Measurements from ENCODE around the gene GALM.

Gene GALM

DNA sequence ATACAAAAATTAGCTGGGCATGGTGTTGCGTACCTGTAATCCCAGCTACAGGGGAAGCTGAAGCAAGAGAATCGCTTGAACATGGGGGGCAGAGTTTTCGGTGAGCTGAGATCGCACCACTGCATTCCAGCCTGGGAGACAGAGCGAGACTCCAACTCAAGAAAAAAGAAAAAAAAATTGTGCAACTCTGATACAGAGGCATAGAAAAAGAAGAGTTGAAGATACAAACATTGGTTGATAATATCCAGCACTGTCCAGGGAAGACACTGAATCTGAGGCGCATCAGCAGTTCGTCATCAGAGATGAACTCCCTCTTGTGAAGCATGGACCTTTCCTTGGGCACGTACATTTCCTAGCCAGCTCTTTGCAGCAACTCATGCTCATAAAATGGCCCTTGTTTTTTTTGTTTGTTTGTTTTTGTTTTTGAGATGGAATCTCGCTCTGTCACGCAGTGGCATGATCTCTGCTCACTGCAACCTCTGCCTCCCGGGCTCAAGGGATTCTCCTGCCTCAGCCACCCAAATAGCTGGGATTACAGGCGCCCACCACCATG, 16.7 kb upstream of the GALM start:
- no peak for DNase-seq (ENCODE audit: low read depth in 2 of 2)

GRCh38 chr2:38650012-38650411, 15.9 kb upstream of the GALM start:
- DNase-seq (ENCODE audit: low read depth in 2 of 2): no peak

DNA sequence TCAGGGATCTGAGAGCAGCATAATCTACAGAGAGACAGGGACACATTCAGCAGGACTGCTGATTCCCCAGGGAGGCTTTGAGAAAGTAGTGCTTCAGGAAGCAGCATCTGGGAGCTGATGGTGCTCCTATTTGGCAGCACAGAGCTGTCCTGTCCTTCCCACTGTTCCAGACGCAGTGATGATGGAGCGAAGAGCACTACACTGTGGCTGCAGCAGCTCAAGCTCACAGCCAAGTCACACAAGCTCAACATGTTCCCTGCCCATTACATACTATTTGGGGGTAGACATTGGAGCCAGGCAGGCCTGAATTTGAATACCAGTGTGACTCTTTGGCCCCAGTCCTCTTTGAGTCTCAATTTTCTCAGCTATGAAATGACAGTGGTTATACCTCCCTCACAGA, 15.2 kb upstream of the GALM start:
- DNase-seq (ENCODE audit: low read depth in 2 of 2): no peak

DNA sequence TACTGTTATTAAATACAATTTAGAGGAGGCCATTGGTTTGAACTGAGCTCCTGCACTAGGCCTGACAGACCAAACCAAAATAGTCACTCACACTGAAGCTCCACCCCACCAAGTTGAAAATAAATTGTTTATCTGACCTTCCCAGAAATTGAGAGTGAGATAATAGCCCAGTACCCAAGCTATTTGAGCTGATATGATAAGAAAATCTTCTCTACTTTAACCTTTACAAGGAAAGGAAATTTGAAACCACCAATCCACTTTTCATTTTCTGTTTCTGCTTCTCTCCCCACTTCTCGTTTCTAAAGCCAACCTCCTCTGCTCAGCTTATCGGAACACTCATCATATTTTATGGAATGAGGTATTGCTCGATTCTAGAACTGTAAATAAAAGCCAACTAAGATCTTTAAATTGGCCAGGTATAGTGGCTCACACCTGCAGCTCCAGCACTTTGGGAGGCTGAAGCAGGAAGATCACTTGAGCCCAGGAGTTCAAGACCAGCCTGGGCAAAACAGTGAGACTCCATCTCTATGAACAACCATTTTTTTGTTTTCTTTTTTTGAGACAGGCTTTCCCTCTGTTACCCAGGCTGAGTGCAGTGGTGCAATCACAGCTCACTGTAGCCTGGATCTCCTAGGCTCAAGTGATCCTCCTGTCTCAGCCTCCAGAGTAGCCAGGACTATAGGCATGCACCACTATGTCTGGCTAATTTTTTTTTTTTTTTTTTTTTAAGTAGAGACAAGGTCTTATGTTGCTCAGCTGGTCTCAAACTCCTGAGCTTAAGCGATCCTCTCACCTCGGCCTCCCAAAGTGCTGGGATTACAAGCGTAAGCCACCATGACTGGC, 13.3 kb upstream of the GALM start:
- no peak for DNase-seq (ENCODE audit: low read depth in 2 of 2)

DNA sequence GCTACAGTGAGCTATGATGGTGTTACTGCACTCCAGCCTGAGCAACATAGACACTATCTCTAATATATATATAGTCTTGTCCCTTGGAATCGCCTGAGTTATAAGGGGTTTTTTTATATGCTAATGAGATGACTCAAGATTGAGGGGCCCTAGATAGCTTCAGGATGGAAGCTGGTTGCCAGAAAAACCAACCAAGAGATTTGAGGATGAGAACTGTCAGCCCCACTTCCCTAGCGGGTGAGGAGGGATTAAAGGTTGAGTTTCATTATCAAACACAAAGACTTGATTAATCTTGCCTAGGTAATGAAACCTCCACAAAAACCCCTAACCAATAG, 12.6 kb upstream of the GALM start:
- DNase-seq (ENCODE audit: low read depth in 2 of 2): no peak

- no peak for DNase-seq (ENCODE audit: low read depth in 2 of 2)
Measured at GRCh38 chr2:38653715-38654527, 12.0 kb upstream of the GALM start.

- no peak for DNase-seq (ENCODE audit: low read depth in 2 of 2)
Measured at GRCh38 chr2:38654528-38655381, 11.2 kb upstream of the GALM start.

DNA sequence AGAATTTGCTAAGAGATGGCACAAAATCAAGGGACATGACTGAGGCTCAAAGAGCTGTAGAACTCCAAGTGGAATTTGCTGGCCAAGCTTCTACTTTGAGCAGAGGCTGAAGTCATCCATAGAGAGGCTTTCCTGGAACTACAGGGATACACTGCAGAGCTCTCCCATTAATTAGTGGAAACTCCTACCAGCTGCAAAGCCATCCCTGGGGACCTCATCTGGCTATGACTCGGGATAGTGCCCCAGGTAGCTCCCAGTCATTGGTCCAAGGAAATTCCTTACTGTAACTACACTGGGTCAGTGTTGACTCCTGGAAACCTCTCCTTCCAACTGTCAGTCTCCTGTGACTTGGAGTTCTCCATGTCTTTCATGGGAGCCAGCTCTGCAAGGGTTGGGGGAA, 10.5 kb upstream of the GALM start:
- DNase-seq (ENCODE audit: low read depth in 2 of 2): no peak

- no peak for DNase-seq (ENCODE audit: low read depth in 2 of 2)
Measured at GRCh38 chr2:38656866-38657480, 8.9 kb upstream of the GALM start.

- DNase-seq (ENCODE audit: low read depth in 2 of 2): no peak
Measured at GRCh38 chr2:38658613-38659012, 7.3 kb upstream of the GALM start.

DNA sequence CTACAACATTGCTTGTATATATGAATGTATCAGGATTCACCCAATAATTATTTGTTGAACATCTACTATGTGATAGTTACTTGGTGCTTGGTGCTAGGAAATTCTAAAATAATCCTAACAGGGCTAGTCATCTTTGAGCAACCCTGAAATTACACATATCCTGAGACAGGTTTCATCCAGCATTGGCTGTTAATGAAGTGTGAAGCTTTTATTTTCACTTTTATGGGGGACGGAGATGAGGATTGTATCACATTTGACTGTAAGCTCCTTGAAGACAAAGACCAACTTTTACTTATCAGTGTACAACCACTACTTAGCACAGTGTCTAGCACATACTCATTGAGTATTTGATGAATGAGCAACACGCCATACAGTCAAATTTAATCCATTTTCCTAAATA, 6.8 kb upstream of the GALM start:
- no peak for DNase-seq (ENCODE audit: low read depth in 2 of 2)

GRCh38 chr2:38660282-38660681, 5.6 kb upstream of the GALM start:
- DNase-seq (ENCODE audit: low read depth in 2 of 2): no peak

- DNase-seq (ENCODE audit: low read depth in 2 of 2): no peak
Measured at GRCh38 chr2:38661306-38661705, 4.6 kb upstream of the GALM start.

DNA sequence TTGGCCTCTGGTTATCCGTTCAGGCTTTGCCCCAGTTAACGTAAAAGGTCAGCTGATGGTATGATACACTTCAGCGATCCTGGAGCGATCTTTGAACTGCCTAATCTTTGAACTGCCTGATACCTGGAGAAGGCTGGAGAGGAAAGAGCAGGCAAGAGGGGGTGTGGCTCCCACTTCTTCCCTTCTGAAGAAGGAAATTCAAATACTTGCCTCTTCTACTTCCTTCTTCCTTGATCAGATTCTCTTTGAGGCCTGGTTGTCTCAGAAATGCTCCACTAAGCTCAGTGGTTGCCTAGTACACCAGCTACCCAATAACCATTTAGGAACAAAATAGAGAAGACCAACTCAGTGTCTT, 619 bp downstream of the GALM start:
- DNase-seq (ENCODE audit: low read depth in 2 of 2): no peak

DNA sequence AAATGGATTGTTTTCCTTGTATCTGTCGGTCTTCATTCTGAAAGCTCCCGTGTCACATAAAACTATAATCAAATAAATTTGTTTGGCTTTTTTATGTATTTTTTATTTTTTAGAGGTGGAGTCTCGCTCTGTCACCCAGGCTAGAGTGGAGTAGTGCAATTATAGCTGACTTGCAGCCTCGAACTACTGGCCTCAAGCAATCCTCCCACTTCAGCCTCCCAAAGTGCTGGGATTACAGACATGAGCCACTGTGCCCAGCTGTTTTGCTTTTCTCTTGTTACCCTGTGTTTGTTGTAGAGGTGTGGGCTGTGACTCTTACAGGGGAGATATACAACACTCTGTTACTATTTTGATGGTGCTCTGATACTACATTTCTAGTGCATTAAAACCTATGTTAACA, 2.2 kb downstream of the GALM start:
- no peak for DNase-seq (ENCODE audit: low read depth in 2 of 2)

- DNase-seq (ENCODE audit: low read depth in 2 of 2): no peak
Measured at GRCh38 chr2:38668779-38669479, 3.0 kb downstream of the GALM start.

DNA sequence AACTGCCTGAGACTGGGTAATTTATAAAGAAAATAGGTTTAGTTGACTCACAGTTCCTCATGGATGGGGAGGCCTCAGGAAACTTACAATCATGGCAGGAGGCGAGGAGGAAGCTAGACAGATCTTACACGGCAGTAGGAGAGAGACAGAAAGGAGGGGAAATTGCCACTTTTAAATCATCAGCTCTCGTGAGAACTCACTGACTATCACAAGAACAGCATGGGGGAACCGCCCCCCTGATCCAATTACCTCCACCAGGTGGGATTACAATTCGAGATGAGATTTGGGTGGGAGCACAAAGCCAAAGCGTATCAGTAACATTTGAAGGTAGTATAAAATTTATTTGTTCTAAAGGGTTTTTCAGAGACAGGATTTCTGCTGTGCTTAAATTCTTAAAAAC, 5.4 kb downstream of the GALM start:
- no peak for DNase-seq (ENCODE audit: low read depth in 2 of 2)

- no peak for DNase-seq (ENCODE audit: low read depth in 2 of 2)
Measured at GRCh38 chr2:38671946-38672345, 6.0 kb downstream of the GALM start.

GRCh38 chr2:38672445-38673391, 6.8 kb downstream of the GALM start:
- no peak for DNase-seq (ENCODE audit: low read depth in 2 of 2)

DNA sequence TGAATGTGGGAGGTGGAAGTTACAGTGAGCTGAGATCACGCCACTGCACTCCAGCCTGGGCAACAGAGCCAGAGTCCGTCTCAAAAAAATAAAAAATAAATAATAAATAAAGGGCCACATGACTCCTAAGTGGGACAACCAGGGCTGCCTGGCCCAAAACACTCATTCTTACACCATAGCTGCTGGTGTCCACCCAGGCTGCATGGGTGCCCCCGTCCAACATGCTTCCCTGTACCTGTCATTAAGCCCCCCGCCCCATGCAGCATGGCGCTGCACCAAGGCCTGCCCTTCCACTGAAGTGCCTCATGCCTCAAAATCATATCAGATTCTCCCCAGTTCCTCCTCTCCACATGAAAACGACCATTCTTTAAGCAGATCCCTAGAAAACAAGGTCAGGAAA, 10.8 kb downstream of the GALM start:
- DNase-seq (ENCODE audit: low read depth in 2 of 2): no peak

Data from stimulated activated CD8-positive, alpha-beta memory T cell treated with anti-CD3 and anti-CD28 coated beads, Interleukin-7, amount 100 ng/mL, for 1 hour (primary cell).